Stomach smooth muscle (tissue), 2 donors: ENCODE results near the gene CDH15.

Experiments
- H3K27ac ChIP-seq: one replicate; pipeline ENCODE4 v1.7.0; 2013; ENCODE audit warnings: mild to moderate bottlenecking, low read length, inconsistent platforms
- H3K27me3 ChIP-seq, 2 donors: one replicate each; pipeline ENCODE4 v1.7.0; 2013; ENCODE audit warnings: low read length in 2 of 2; ENCODE audit not compliant: insufficient read depth in 2 of 2, control insufficient read depth in 1 of 2
- H3K36me3 ChIP-seq, 2 donors: one replicate each; pipeline ENCODE4 v1.7.0; 2013; ENCODE audit warnings: low read length in 2 of 2; ENCODE audit not compliant: control insufficient read depth in 2 of 2, insufficient read depth in 2 of 2
- H3K4me1 ChIP-seq: one replicate; pipeline ENCODE4 v1.7.0; 2013; ENCODE audit warnings: low read length; ENCODE audit not compliant: control insufficient read depth, insufficient read depth
- H3K4me3 ChIP-seq, 2 donors: one replicate each; pipeline ENCODE4 v1.7.0; 2013; ENCODE audit warnings: low read length in 2 of 2
- H3K9ac ChIP-seq, 2 donors: one replicate each; pipeline ENCODE4 v1.7.0; 2013; ENCODE audit warnings: low read length in 2 of 2, mild to moderate bottlenecking in 1 of 2
- H3K9me3 ChIP-seq, 2 donors: one replicate each; pipeline ENCODE4 v1.7.0; 2013; ENCODE audit warnings: low read length in 2 of 2; ENCODE audit not compliant: control insufficient read depth in 2 of 2
- donor health status: healthy.
- donor health status: Pancreatic carcinoma.

The CDH15 gene

GRCh38 chr16:89141884-89142267, 29.7 kb upstream of the CDH15 start:
- H3K9ac ChIP-seq = no peak overlapping the region
- H3K27me3 ChIP-seq = no peaks in the 10 kb centered on the region
- no peaks in the 10 kb centered on the region for H3K9me3 ChIP-seq
- H3K4me1 ChIP-seq = no peaks in the 10 kb centered on the region
- no peak overlapping the region for H3K4me3 ChIP-seq
- H3K27ac ChIP-seq = no peak overlapping the region
- peaks cover 16 to 24% of the 10 kb centered on the region in 2 donors for H3K36me3 ChIP-seq

DNA sequence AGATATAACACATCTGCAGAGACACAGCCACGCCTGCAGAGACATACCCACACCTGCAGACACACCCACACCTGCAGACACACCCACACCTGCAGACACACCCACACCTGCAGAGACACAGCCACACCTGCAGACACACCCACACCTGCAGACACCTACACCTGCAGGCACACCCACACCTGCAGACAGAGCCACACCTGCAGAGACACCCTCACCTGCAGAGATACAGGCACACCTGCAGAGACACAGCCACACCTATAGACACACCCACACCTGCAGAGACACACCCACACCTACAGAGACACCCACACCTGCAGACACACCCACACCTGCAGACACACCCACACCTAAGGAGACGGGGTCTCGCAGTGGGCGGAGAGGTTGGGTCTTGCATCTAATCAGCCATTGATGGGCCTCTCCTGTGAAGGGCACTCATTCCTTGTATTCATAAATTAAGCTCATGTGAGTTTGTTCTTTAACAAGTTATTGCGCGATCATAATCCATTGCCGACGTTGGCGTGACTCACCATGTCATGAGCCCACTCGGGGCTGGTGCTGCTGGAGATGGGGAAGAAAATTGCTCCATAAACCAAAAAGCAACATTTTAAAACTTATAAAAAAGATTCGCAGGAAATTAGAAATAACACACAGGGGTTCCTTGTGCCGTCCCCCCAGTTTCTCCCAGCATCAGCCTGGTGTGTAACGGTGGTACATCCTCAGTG, 28.9 kb upstream of the CDH15 start:
- Histone ChIP-seq H3K4me1 (no peaks in the 10 kb centered on the region), H3K4me3 (no peak overlapping the region), H3K9ac (no peak overlapping the region), H3K36me3 (peaks cover 16 to 24% of the 10 kb centered on the region in 2 donors), H3K27ac (no peak overlapping the region), H3K9me3 (no peaks in the 10 kb centered on the region), H3K27me3 (no peaks in the 10 kb centered on the region)

DNA sequence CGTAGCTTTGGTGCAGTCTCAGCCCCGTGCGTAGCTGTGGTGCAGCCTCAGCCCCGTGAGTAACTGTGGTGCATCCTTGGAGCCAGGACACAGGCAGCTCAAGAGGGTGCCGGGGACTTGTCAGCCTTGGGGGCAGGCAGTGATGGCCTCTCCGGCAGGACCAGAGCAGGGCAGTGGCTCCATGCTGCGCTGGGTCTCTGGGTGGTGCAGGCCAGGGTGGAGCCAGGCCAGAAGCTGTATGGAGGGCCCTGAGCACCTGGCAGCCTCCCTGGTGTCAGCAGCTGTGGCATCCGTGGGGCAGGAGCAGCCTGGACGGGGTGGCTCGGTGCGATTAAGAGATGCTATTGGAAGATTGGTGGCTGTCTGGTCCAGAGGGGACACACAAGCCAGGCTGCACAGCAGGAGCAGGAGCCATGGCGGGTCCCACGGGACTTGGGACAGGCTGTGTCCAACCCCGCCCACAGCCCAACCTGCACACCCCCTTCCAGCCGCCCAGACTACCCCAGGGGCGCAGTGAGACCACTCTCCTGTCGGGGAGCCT, 28.3 kb upstream of the CDH15 start:
- Histone ChIP-seq H3K36me3 (peaks cover 16 to 24% of the 10 kb centered on the region in 2 donors), H3K27ac (no peak overlapping the region), H3K9ac (no peak overlapping the region), H3K4me1 (no peaks in the 10 kb centered on the region), H3K9me3 (no peaks in the 10 kb centered on the region), H3K4me3 (no peak overlapping the region), H3K27me3 (no peaks in the 10 kb centered on the region)

- no peak overlapping the region for H3K27ac ChIP-seq
- H3K27me3 ChIP-seq = no peaks in the 10 kb centered on the region
- H3K4me3 ChIP-seq = no peak overlapping the region
- H3K36me3 ChIP-seq = peaks cover 16 to 30% of the 10 kb centered on the region in 2 donors
- no peak overlapping the region for H3K9ac ChIP-seq
- no peaks in the 10 kb centered on the region for H3K4me1 ChIP-seq
- H3K9me3 ChIP-seq = no peaks in the 10 kb centered on the region
These were observed 27.5 kb upstream of the CDH15 start for GRCh38 chr16:89143911-89144675.

DNA sequence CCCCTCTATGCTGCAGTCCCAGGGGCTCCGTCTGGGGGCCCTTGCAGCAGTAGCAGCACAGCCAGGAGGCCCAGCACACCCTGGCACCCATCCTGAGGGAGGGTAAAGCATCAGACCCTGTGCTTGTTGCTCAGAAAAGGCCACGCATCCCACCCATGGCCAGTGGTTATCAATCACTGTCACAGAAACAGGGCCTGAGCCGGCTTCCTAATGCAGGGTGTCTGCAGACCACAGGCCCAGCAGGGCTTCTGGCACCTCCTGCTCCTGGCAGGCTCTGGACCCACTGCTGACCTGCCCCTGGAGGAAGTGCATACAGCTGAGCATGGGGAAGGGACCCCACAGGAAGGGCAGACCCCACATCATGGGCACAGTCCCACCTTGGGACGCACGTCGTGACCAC, 26.9 kb upstream of the CDH15 start:
- H3K27ac ChIP-seq = no peak overlapping the region
- no peak overlapping the region for H3K4me3 ChIP-seq
- H3K36me3 ChIP-seq = peaks cover 16 to 33% of the 10 kb centered on the region in 2 donors
- no peaks in the 10 kb centered on the region for H3K9me3 ChIP-seq
- no peak overlapping the region for H3K9ac ChIP-seq
- no peaks in the 10 kb centered on the region for H3K27me3 ChIP-seq
- no peaks in the 10 kb centered on the region for H3K4me1 ChIP-seq

DNA sequence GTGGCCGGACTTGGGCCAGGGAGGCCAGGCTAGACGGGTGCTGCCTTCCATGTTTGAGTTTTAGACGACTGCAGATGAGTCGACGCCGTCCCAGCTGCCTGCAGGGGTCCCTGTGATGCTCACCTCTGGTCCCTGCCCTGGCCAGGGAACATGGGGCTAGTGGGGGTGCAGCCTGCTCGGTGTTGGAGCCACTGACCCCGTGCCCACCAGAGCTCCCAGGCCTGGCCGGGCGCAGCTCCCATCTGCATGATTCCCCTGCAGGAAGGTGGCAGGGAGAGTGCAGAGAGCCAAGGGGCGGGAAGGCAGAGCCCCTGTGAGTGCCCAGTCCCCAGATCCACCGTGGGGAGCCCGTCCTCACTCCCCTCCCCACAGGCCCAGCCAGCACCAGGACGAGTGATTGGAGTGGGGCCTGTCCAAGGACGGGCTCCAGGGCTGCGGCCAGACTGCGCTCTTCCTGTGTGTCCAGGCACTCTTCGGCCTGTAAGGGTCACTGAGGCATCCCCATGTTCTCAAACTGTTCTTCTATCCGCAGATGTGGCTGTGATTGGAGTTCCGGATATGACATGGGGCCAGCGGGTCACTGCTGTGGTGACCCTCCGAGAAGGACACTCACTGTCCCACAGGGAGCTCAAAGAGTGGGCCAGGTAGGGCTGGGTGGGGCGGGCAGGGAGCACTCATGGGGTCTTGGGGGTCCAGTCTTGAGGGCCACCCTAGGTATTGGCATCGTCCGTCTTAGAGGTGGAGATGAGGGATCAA, 26.0 kb upstream of the CDH15 start:
- Histone ChIP-seq H3K9ac (no peak overlapping the region), H3K9me3 (no peaks in the 10 kb centered on the region)

GRCh38 chr16:89146211-89147005, 25.1 kb upstream of the CDH15 start:
- Histone ChIP-seq H3K9ac (no peak overlapping the region), H3K4me1 (no peaks in the 10 kb centered on the region), H3K27me3 (no peaks in the 10 kb centered on the region), H3K9me3 (no peaks in the 10 kb centered on the region), H3K36me3 (peaks cover 16 to 30% of the 10 kb centered on the region in 2 donors), H3K4me3 (no peak overlapping the region), H3K27ac (no peak overlapping the region)

More for the DNA sequence above, 26.0 kb upstream of the CDH15 start:
- no peak overlapping the region for H3K4me3 ChIP-seq
- H3K4me1 ChIP-seq = no peaks in the 10 kb centered on the region
- H3K27ac ChIP-seq = no peak overlapping the region
- H3K36me3 ChIP-seq = peaks cover 16 to 34% of the 10 kb centered on the region in 2 donors
- H3K27me3 ChIP-seq = no peaks in the 10 kb centered on the region

DNA sequence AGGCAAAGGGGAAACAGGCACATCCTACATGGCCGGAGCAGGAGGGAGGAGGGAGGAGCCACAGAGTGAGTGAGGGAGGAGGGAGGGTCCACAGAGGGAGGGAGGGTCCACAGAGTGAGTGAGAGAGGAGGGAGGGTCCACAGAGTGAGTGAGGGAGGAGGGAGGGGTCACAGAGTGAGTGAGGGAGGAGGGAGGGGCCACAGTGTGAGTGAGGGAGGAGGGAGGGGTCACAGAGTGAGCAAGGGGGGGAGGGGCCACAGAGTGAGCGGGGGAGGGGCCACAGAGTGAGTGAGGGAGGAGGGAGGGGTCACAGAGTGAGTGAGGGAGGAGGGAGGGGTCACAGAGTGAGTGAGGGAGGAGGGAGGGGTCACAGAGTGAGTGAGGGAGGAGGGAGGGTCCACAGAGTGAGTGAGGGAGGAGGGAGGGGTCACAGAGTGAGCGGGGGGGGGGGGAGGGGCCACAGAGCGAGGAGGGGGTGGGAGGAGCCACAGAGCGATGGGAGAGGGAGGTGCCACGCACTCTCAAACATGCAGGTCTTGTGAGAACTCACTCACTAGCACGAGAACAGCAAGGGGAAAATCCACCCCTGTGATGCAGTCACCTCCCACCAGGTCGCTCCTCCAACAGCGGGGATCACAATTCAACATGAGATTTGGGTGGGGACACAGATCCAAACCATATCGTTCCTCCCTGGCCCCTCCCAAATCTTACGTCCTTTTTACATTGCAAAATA, 24.3 kb upstream of the CDH15 start:
- Histone ChIP-seq H3K4me1 (no peaks in the 10 kb centered on the region), H3K4me3 (no peak overlapping the region), H3K27ac (no peak overlapping the region), H3K36me3 (peaks cover 12 to 24% of the 10 kb centered on the region in 2 donors), H3K27me3 (no peaks in the 10 kb centered on the region), H3K9ac (no peak overlapping the region), H3K9me3 (no peaks in the 10 kb centered on the region)

DNA sequence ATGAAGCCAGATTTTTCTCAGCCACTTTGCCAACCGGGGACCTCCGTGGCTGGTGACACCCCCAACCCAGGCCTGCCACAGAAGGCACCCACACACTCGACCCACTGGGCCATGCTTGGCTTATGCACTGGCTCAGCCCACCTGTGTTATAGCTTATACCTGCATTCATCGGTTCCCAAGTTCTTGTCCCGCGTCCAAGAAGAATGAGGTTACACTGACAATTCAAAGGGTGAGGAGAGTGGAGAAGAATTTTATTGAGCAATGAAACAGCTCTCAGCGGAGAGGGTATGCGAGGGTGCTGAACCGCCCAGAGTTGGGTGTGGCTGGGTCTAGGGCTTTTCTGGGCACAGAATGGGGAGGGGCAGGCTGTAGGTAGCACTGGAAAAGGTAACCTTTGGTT, 22.2 kb upstream of the CDH15 start:
- H3K36me3 ChIP-seq = peaks cover 9 to 19% of the 10 kb centered on the region in 2 donors
- H3K27me3 ChIP-seq = no peaks in the 10 kb centered on the region
- no peak overlapping the region for H3K27ac ChIP-seq

More for the DNA sequence above, 22.2 kb upstream of the CDH15 start:
- H3K9ac ChIP-seq = no peak overlapping the region
- H3K9me3 ChIP-seq = no peaks in the 10 kb centered on the region
- no peak overlapping the region for H3K4me3 ChIP-seq
- H3K4me1 ChIP-seq = peaks cover under 1% of the 10 kb centered on the region
